GM12878 (cell line): Measurements from ENCODE around the gene ZNF341. TPM values are rescaled to one million over a fixed set of nuclear protein-coding genes. Genes with fewer than 3 reads are reported as not detected.

ENCODE experiments used
- ATAC-seq: fragments of 200-7000 bp; cut with Tn5 transposase; 3 replicates; pipeline ENCODE4 v1.9.1; 2020; ENCODE audit warnings: mild to moderate bottlenecking, moderate library complexity
- BruUV-seq: library from RNA; stranded (reverse); fragments of 400-500 nt; replicated peaks from 2 replicates; lab custom pipeline; 2021; lab: Mats Ljungman, UMichigan
- CTCF ChIA-PET: fragments of 300-600 bp; sonication (Branson Sonifier 250); formaldehyde crosslinking; extraction: SDS; loops from one replicate; lab custom pipeline; 2021; ENCODE audit warnings: inconsistent platforms; lab: Yijun Ruan, JAX
- POLR2A ChIA-PET: fragments of 350-600 bp; formaldehyde crosslinking; extraction: SDS; loops from one replicate; lab custom pipeline; 2021; ENCODE audit warnings: inconsistent platforms; lab: Charles Lee
- RAD21 ChIA-PET: fragments of 300-600 bp; sonication (Branson Sonifier 250); formaldehyde crosslinking; loops from one replicate; lab custom pipeline; 2023; ENCODE audit warnings: antibody characterized with exemption; ENCODE audit not compliant: unreplicated experiment; lab: Charles Lee
- SMC1A ChIA-PET: fragments of 300-600 bp; sonication (Branson Sonifier 250); formaldehyde crosslinking; loops from one replicate; lab custom pipeline; 2023; ENCODE audit not compliant: unreplicated experiment, uncharacterized antibody; lab: Charles Lee
- DNase-seq: peaks from one replicate; pipeline ENCODE4 v3.0.0-alpha.2; 2011; ENCODE audit warnings: low read depth, low spot score
- FAIRE-seq: peaks from 3 replicates; lab custom pipeline; 2011; peaks lifted over from hg19 to GRCh38; lab: Jason Lieb, UNC
- H2AFZ ChIP-seq: 2 replicates; pipeline ENCODE4 v1.6.0; 2011; ENCODE audit warnings: low read depth, low read length, control low read depth; ENCODE audit not compliant: control insufficient read depth
- H3K27ac ChIP-seq: 2 replicates; pipeline ENCODE4 v1.5.1; 2011; ENCODE audit warnings: control low read depth; ENCODE audit not compliant: control insufficient read depth, insufficient read depth
- H3K27me3 ChIP-seq, 2 experiments: replicated peaks in 1 of 2; 2 replicates each; pipeline versions ENCODE4 v1.6.0 to v1.6.1; 2011; ENCODE audit warnings: low read length in 1 of 2; ENCODE audit not compliant: control insufficient read depth in 2 of 2, insufficient read depth in 2 of 2
- H3K36me3 ChIP-seq, 2 experiments: 2 replicates each; pipeline ENCODE4 v1.5.1; 2011; ENCODE audit warnings: low read length in 1 of 2; ENCODE audit not compliant: control insufficient read depth in 2 of 2, insufficient read depth in 2 of 2
- H3K4me1 ChIP-seq: 2 replicates; pipeline ENCODE4 v1.6.1; 2011; ENCODE audit warnings: mild to moderate bottlenecking, low read length, moderate library complexity, mixed read lengths; ENCODE audit not compliant: control insufficient read depth, insufficient read depth
- H3K4me2 ChIP-seq: 2 replicates; pipeline ENCODE4 v1.6.0; 2011; ENCODE audit warnings: control low read depth; ENCODE audit not compliant: control insufficient read depth, insufficient read depth
- H3K4me3 ChIP-seq: fragments of 200-600 bp; sonication (generic); 2 replicates; pipeline ENCODE4 v1.5.1; 2016
- H3K79me2 ChIP-seq: 2 replicates; pipeline ENCODE4 v1.6.0; 2011; ENCODE audit warnings: low read length; ENCODE audit not compliant: control insufficient read depth, insufficient read depth
- H3K9ac ChIP-seq: 2 replicates; pipeline ENCODE4 v1.8.0; 2011; ENCODE audit warnings: low read length, control low read depth, mixed read lengths; ENCODE audit not compliant: control insufficient read depth, insufficient read depth
- H3K9me3 ChIP-seq: replicated peaks from 3 replicates; pipeline ENCODE4 v1.5.1; 2011; ENCODE audit warnings: mild to moderate bottlenecking, low read length; ENCODE audit not compliant: control insufficient read depth, insufficient read depth
- H4K20me1 ChIP-seq: 2 replicates; pipeline ENCODE4 v1.6.0; 2011; ENCODE audit not compliant: control insufficient read depth, insufficient read depth
- NR2C1 ChIP-seq: fragments of 450-650 bp; IDR thresholded peaks from 2 replicates; pipeline ENCODE4 v1.6.1; 2017; ENCODE audit warnings: antibody characterized with exemption, mild to moderate bottlenecking, moderate library complexity
- NR2F1 ChIP-seq: fragments of 450-650 bp; conservative IDR thresholded peaks from 2 replicates; pipeline ENCODE4 v1.6.1; 2017; ENCODE audit warnings: mild to moderate bottlenecking
- RELA ChIP-seq: fragments of 450-650 bp; IDR thresholded peaks from 2 replicates; pipeline ENCODE4 v1.8.0; 2014; ENCODE audit warnings: borderline replicate concordance; ENCODE audit not compliant: partially characterized antibody
- SIN3A ChIP-seq: IDR thresholded peaks from 2 replicates; pipeline ENCODE4 v1.6.1; 2012; ENCODE audit warnings: low read depth, low read length, improper control_type of control experiment
- STAT1 ChIP-seq: fragments of 450-650 bp; conservative IDR thresholded peaks from 2 replicates; pipeline ENCODE4 v1.6.1; 2014; ENCODE audit warnings: antibody characterized with exemption, mild to moderate bottlenecking
- WGBS: methylation state at CpG from one replicate; pipeline ENCODE4 v1.1.6; 2016; ENCODE audit warnings: low lambda C conversion rate; ENCODE audit not compliant: insufficient replicate concordance, insufficient coverage; ENCODE audit errors: missing lambda C conversion rate; 5-methylcytosine and 5-hydroxymethylcytosine counted together
- in situ Hi-C: fragments of 300-500 bp; cut with MboI; formaldehyde crosslinking; loops from 9 replicates; pipeline ENCODE4 v1.14.3; 2018; ENCODE audit warnings: mixed read lengths
- intact Hi-C: fragments of 100-400 bp; cut with micrococcal nuclease; formaldehyde crosslinking; loops from one replicate; pipeline ENCODE4 v1.14.2; 2022; ENCODE audit not compliant: unreplicated experiment
- polyA plus RNA-seq, 11 experiments: library from polyadenylated mRNA; depleted of rRNA in 4 of 11; unstranded in 6 of 11; stranded (reverse) in 5 of 11; fragments of >200 nt; fragmentation: Nextera tagmentation in 4 of 11; fragmentation: Illumina TruSeq in 1 of 11; extraction: Ambion mirVana in 4 of 11; extraction: Trizol in 1 of 11; gene quantifications; 1 replicate in 1 of 11; 2 replicates in 10 of 11; pipeline versions ENCODE4 v1.2.1 to v1.2.3, GENCODE V29; 2011 to 2016; ENCODE audit warnings: inconsistent platforms in 2 of 11, missing spikeins in 2 of 11, low read depth in 1 of 11
- total RNA-seq, 4 experiments: library from RNA; depleted of rRNA in 3 of 4; stranded (reverse); fragments of >200 nt in 3 of 4; fragmentation: Illumina TruSeq in 1 of 4; extraction: Trizol in 1 of 4; gene quantifications; 2 replicates each; pipeline versions ENCODE4 v1.2.1 to v1.2.3, GENCODE V29; 2013 to 2021
- TF ChIP-seq, protein P1 (sequence below): IDR thresholded peaks from 2 replicates; pipeline ENCODE4 v1.6.1; 2012; ENCODE audit warnings: low read depth, low read length, improper control_type of control experiment
- TF ChIP-seq, protein P2 (sequence below): fragments of 450-650 bp; IDR thresholded peaks from 2 replicates; pipeline ENCODE4 v1.6.1; 2018; ENCODE audit warnings: borderline replicate concordance, mild to moderate bottlenecking; ENCODE audit not compliant: partially characterized antibody
- TF ChIP-seq, protein P3 (sequence below): fragments of 450-650 bp; IDR thresholded peaks from 2 replicates; pipeline ENCODE4 v1.6.1; 2014; ENCODE audit warnings: mild to moderate bottlenecking

Gene ZNF341
- total and polyA plus RNA-seq, 10 of the 15 experiments (the other 5 are each of a cell fraction or from before 2014, with no cell fraction given), result 0.18 to 5.0 (median 2.6) TPM

DNA sequence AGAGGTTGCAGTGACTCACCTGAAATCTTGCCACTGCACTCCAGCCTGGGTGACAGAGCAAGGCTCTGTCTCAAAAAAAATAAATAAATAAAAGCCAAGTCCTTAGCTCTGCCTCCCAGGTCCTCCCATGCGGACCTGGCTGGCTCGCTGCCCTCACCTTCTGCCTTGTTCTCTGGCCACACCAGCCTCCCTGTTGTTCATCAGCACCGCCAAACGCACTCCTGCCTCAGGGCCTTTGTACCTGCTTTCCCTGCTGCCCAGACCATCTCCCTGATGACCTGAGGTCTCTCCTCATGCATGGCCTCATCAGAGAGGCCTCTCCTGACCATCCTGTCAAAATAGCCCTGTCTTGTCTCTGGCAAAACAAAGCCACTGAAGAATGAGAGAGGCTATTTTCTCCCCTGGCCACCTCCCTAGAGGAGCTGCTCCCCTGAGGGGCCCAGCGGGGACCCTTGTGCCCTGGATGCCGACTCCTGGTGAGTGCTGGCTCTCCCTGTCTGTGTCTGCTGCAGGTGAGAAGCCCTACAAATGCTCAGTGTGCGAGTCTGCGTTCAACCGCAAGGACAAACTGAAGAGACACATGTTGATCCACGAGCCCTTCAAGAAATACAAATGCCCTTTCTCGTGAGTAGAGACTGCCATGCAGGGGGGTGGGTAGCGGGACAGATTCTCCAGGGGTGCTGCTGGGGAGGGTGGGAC, 56.7 kb downstream of the ZNF341 start:
- ChIA-PET CTCF (interaction anchor here (0.7 to 1.0 kb wide), 3 partner anchors 13 to 122 kb away, joined by 3 to 4 read pairs (median 3); partner anchors contain the start of gene ACTL10), RAD21 (interaction anchor here (1.7 kb wide), 1 partner anchor 10 kb away, joined by 4 read pairs; no protein-coding TSS in a partner anchor), POLR2A (interaction anchor here (0.7 kb wide), 1 partner anchor 26 kb away, joined by 4 read pairs; no protein-coding TSS in a partner anchor), SMC1A (interaction anchor here (0.7 kb wide), 1 partner anchor 524 kb away, joined by 4 read pairs; no protein-coding TSS in a partner anchor)
- in situ Hi-C loops, result no loop called here
- TF ChIP-seq, protein P1, sequence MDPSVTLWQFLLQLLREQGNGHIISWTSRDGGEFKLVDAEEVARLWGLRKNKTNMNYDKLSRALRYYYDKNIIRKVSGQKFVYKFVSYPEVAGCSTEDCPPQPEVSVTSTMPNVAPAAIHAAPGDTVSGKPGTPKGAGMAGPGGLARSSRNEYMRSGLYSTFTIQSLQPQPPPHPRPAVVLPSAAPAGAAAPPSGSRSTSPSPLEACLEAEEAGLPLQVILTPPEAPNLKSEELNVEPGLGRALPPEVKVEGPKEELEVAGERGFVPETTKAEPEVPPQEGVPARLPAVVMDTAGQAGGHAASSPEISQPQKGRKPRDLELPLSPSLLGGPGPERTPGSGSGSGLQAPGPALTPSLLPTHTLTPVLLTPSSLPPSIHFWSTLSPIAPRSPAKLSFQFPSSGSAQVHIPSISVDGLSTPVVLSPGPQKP, result no peak
- TF ChIP-seq NR2F1, result no peak
- TF ChIP-seq, protein P2, sequence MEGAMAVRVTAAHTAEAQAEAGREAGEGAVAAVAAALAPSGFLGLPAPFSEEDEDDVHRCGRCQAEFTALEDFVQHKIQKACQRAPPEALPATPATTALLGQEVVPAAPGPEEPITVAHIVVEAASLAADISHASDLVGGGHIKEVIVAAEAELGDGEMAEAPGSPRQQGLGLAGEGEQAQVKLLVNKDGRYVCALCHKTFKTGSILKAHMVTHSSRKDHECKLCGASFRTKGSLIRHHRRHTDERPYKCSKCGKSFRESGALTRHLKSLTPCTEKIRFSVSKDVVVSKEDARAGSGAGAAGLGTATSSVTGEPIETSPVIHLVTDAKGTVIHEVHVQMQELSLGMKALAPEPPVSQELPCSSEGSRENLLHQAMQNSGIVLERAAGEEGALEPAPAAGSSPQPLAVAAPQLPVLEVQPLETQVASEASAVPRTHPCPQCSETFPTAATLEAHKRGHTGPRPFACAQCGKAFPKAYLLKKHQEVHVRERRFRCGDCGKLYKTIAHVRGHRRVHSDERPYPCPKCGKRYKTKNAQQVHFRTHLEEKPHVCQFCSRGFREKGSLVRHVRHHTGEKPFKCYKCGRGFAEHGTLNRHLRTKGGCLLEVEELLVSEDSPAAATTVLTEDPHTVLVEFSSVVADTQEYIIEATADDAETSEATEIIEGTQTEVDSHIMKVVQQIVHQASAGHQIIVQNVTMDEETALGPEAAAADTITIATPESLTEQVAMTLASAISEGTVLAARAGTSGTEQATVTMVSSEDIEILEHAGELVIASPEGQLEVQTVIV, result no peak
- TF ChIP-seq RELA, result no peak
- TF ChIP-seq NR2C1, result no peak
- no peak for TF ChIP-seq STAT1
- TF ChIP-seq, protein P3, sequence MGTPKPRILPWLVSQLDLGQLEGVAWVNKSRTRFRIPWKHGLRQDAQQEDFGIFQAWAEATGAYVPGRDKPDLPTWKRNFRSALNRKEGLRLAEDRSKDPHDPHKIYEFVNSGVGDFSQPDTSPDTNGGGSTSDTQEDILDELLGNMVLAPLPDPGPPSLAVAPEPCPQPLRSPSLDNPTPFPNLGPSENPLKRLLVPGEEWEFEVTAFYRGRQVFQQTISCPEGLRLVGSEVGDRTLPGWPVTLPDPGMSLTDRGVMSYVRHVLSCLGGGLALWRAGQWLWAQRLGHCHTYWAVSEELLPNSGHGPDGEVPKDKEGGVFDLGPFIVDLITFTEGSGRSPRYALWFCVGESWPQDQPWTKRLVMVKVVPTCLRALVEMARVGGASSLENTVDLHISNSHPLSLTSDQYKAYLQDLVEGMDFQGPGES, result no peak
- no peak for TF ChIP-seq SIN3A
- H3K4me1 ChIP-seq, result peaks cover 10% of the 10 kb centered on the region
- H2AFZ ChIP-seq, result no peak overlapping the region
- no peak for FAIRE-seq
- H4K20me1 ChIP-seq, result no peaks in the 10 kb centered on the region
- H3K36me3 ChIP-seq, result no peaks in the 10 kb centered on the region
- no peak overlapping the region for H3K9ac ChIP-seq
- DNase-seq, result no peak
- no peak overlapping the region for H3K27ac ChIP-seq
- no peaks in the 10 kb centered on the region for H3K79me2 ChIP-seq
- ATAC-seq, result no peak
- 90% methylated on average over 12 of the region's 12 CpGs for WGBS
- BruUV-seq, result no TSS peak
- H3K27me3 ChIP-seq, result no peaks in the 10 kb centered on the region
- H3K4me3 ChIP-seq, result no peak overlapping the region
- no peaks in the 10 kb centered on the region for H3K9me3 ChIP-seq
- intact Hi-C loops, result no loop called here
- H3K4me2 ChIP-seq, result no peak overlapping the region
